Measurements from ENCODE around the gene WIPF1.

- TF ChIP-seq CTCF (IDR thresholded peaks at IDR 0.05 in 2 of 3, conservative IDR thresholded peaks at IDR 0.05 in 1 of 3; ENCODE audit: borderline replicate concordance in 1 of 3, insufficient read depth in 1 of 3, low read depth in 2 of 3, low read length in 2 of 3) (no peak), POLR2A (IDR thresholded peaks at IDR 0.05; ENCODE audit: borderline replicate concordance, extremely low read depth, insufficient read depth, insufficient read length) (no peak), JUND (IDR thresholded peaks at IDR 0.05) (no peak), EZH2 (IDR thresholded peaks at IDR 0.05) (no peak), POLR2AphosphoS5 (IDR thresholded peaks at IDR 0.05; ENCODE audit: low read depth, low read length) (no peak), SP1 (IDR thresholded peaks at IDR 0.05; ENCODE audit: low read depth) (no peak), ZNF274 (IDR thresholded peaks at IDR 0.05; ENCODE audit: low read depth, low read length) (no peak), EGR1 (IDR thresholded peaks at IDR 0.05; ENCODE audit: low read depth) (no peak), SIN3A (IDR thresholded peaks at IDR 0.05; ENCODE audit: low read depth) (no peak), ZBTB33 (IDR thresholded peaks at IDR 0.05; ENCODE audit: extremely low read depth, insufficient replicate concordance, low read length) (no peak), EZH2phosphoT487 (IDR thresholded peaks at IDR 0.05; ENCODE audit: borderline replicate concordance) (no peak), REST (IDR thresholded peaks at IDR 0.05; ENCODE audit: low read depth) (no peak), YY1 (IDR thresholded peaks at IDR 0.05; ENCODE audit: extremely low read depth, insufficient replicate concordance, low read depth, low read length) (no peak), SRF (IDR thresholded peaks at IDR 0.05; ENCODE audit: low read depth) (no peak)
Measured at GRCh38 chr2:174614261-174614660, 16.7 kb upstream of the WIPF1 start.

All from HCT116 (cell line).